K562 (cell line): Measurements from ENCODE around the gene RCL1. TPM values are rescaled to one million over a fixed set of nuclear protein-coding genes. Genes with fewer than 3 reads are reported as not detected.

Experiments used
- ATAC-seq: fragments of 200-7000 bp; cut with Tn5 transposase; 3 replicates; pipeline ENCODE4 v1.9.1; 2020; ENCODE audit warnings: moderate library complexity
- BruUV-seq: library from RNA; stranded (reverse); fragments of 400-500 nt; replicated peaks from 2 replicates; lab custom pipeline; 2021; lab: Mats Ljungman, UMichigan
- CTCF ChIA-PET: fragments of 300-600 bp; formaldehyde crosslinking; extraction: SDS; loops from one replicate; lab custom pipeline; 2021; ENCODE audit warnings: low intra/inter-chr PET ratio; lab: Yijun Ruan, JAX
- POLR2A ChIA-PET: fragments of 300-600, 350-650 bp; sonication (Branson Sonifier 250); formaldehyde crosslinking; extraction: SDS; loops from one replicate; lab custom pipeline; 2021; ENCODE audit warnings: antibody characterized with exemption, inconsistent platforms; lab: Yijun Ruan, JAX
- DNase-seq, 4 experiments: peaks; one replicate each; pipeline versions ENCODE4 v3.0.0 to v3.0.0-alpha.2; 2011 to 2018; ENCODE audit warnings: low spot score in 3 of 4, mixed read lengths in 3 of 4; ENCODE audit errors: extremely low read depth in 1 of 4
- FAIRE-seq: peaks from 2 replicates; lab custom pipeline; 2011; peaks lifted over from hg19 to GRCh38; lab: Jason Lieb, UNC
- H2AFZ ChIP-seq: 2 replicates; pipeline ENCODE4 v1.6.0; 2011; ENCODE audit warnings: low read depth, low read length, control low read depth, inconsistent platforms
- H3K27ac ChIP-seq: fragments of 200-600 bp; 3 replicates; pipeline ENCODE4 v1.8.0; 2011; ENCODE audit warnings: low read depth, mild to moderate bottlenecking, control low read depth, inconsistent platforms, low read length, moderate library complexity, mixed read lengths; ENCODE audit errors: extremely low read depth
- H3K27me3 ChIP-seq, 2 experiments: fragments of 300-600 bp in 1 of 2; 2 replicates in 1 of 2; 3 replicates in 1 of 2; pipeline versions ENCODE4 v1.6.0 to v1.8.0; 2011; ENCODE audit warnings: inconsistent platforms in 2 of 2, low read length in 2 of 2, mild to moderate bottlenecking in 1 of 2, mixed read lengths in 1 of 2, moderate library complexity in 1 of 2; ENCODE audit not compliant: control insufficient read depth in 2 of 2, insufficient read depth in 2 of 2
- H3K36me3 ChIP-seq: fragments of 300-600 bp; 3 replicates; pipeline ENCODE4 v1.8.0; 2011; ENCODE audit warnings: mild to moderate bottlenecking, low read length, inconsistent platforms; ENCODE audit not compliant: control insufficient read depth, insufficient read depth
- H3K4me1 ChIP-seq, 2 experiments: fragments of 200-600 bp in 1 of 2; replicated peaks in 1 of 2; 2 replicates in 1 of 2; 3 replicates in 1 of 2; pipeline versions ENCODE4 v1.5.1 to v1.8.0; 2011; ENCODE audit warnings: inconsistent platforms in 2 of 2, low read length in 2 of 2, mild to moderate bottlenecking in 1 of 2, mixed read lengths in 1 of 2, moderate library complexity in 1 of 2; ENCODE audit not compliant: control insufficient read depth in 2 of 2, insufficient read depth in 2 of 2
- H3K4me2 ChIP-seq: 2 replicates; pipeline ENCODE4 v1.6.1; 2011; ENCODE audit warnings: low read length, control low read depth, inconsistent platforms, mixed read lengths; ENCODE audit not compliant: insufficient read depth
- H3K4me3 ChIP-seq: fragments of 200-600 bp; sonication (generic), shearing (Covaris generic); 2 replicates; pipeline ENCODE4 v1.5.1; 2016; ENCODE audit warnings: control low read depth, inconsistent platforms
- H3K79me2 ChIP-seq: fragments of 200-600 bp; 3 replicates; pipeline ENCODE4 v1.8.0; 2011; ENCODE audit warnings: low read length, inconsistent platforms; ENCODE audit not compliant: control insufficient read depth, insufficient read depth
- H3K9ac ChIP-seq, 2 experiments: 2 replicates each; pipeline versions ENCODE4 v1.6.0 to v1.6.1; 2011; ENCODE audit warnings: low read depth in 2 of 2, low read length in 2 of 2, control low read depth in 1 of 2, inconsistent platforms in 1 of 2, mild to moderate bottlenecking in 1 of 2, mixed read lengths in 1 of 2; ENCODE audit not compliant: insufficient read depth in 1 of 2
- H3K9me1 ChIP-seq: one replicate; pipeline ENCODE4 v1.6.0; 2011; ENCODE audit warnings: inconsistent platforms, mild to moderate bottlenecking, low read length, moderate library complexity; ENCODE audit not compliant: control insufficient read depth, insufficient read depth
- H3K9me3 ChIP-seq: replicated peaks from 2 replicates; pipeline ENCODE4 v1.5.1; 2011; ENCODE audit warnings: low read depth, low read length, inconsistent platforms; ENCODE audit not compliant: control insufficient read depth, insufficient read depth
- H4K20me1 ChIP-seq: replicated peaks from 2 replicates; pipeline ENCODE4 v1.6.1; 2011; ENCODE audit warnings: low read length, inconsistent platforms, mixed read lengths; ENCODE audit not compliant: control insufficient read depth, insufficient read depth
- ATF4 ChIP-seq: fragments of 450-650 bp; formaldehyde crosslinking; IDR thresholded peaks from 2 replicates; pipeline ENCODE4 v1.4.0; 2022; ENCODE audit warnings: mild to moderate bottlenecking, moderate library complexity
- DDX20 ChIP-seq: fragments of 450-650 bp; IDR thresholded peaks from 2 replicates; pipeline ENCODE4 v1.6.1; 2016; ENCODE audit warnings: missing genetic modification characterization, low read depth, mild to moderate bottlenecking, missing compliant biosample characterization, moderate library complexity
- ELK3 ChIP-seq: fragments of 450-650 bp; formaldehyde crosslinking; IDR thresholded peaks from 2 replicates; pipeline ENCODE4 v1.4.0; 2020; ENCODE audit warnings: mild to moderate bottlenecking
- HSF4 ChIP-seq: fragments of 250-450 bp; sonication (Bioruptor Pico); IDR thresholded peaks from 2 replicates; pipeline ENCODE4 v2.1.2; 2022; ENCODE audit warnings: mild to moderate bottlenecking, moderate library complexity, borderline replicate concordance
- NFRKB ChIP-seq: fragments of 450-650 bp; IDR thresholded peaks from 2 replicates; pipeline ENCODE4 v1.6.1; 2016; ENCODE audit warnings: low read depth
- PTRF ChIP-seq: fragments of 450-650 bp; IDR thresholded peaks from 2 replicates; pipeline ENCODE4 v1.6.1; 2016; ENCODE audit warnings: mild to moderate bottlenecking, missing genetic modification characterization, missing compliant biosample characterization
- ZNF347 ChIP-seq: fragments of 450-650 bp; formaldehyde crosslinking; IDR thresholded peaks from 2 replicates; pipeline ENCODE4 v1.4.0; 2020; ENCODE audit warnings: low read depth, mild to moderate bottlenecking, moderate library complexity
- ZNF398 ChIP-seq: fragments of 250-450 bp; sonication (Bioruptor Pico); IDR thresholded peaks from 2 replicates; pipeline ENCODE4 v1.8.0; 2021; ENCODE audit warnings: moderate library complexity, mild to moderate bottlenecking, inconsistent platforms
- ZNF583 ChIP-seq: fragments of 250-450 bp; sonication (Bioruptor Pico); IDR thresholded peaks from 2 replicates; pipeline ENCODE4 v1.4.0; 2020
- ZNF740 ChIP-seq, 3 experiments: fragments of 200-800 bp in 1 of 3; sonication (Bioruptor generic) in 1 of 3; sonication (generic) in 1 of 3; formaldehyde crosslinking in 1 of 3; IDR thresholded peaks; 2 replicates each; pipeline versions ENCODE4 v1.6.1 to v1.8.0; 2016 to 2022; ENCODE audit warnings: mild to moderate bottlenecking in 2 of 3, missing compliant biosample characterization in 2 of 3, missing genetic modification characterization in 2 of 3, missing genetic modification reagents in 1 of 3
- ZNF76 ChIP-seq: fragments of 250-450 bp; sonication (Bioruptor Pico); IDR thresholded peaks from 2 replicates; pipeline ENCODE4 v1.4.0; 2020; ENCODE audit warnings: mild to moderate bottlenecking, moderate library complexity, borderline replicate concordance
- WGBS: fragments of 100-300 bp; shearing (Covaris generic); methylation state at CpG from one replicate; pipeline ENCODE4 v1.1.6; 2016; ENCODE audit warnings: low coverage, mixed read lengths; ENCODE audit not compliant: insufficient coverage; ENCODE audit errors: missing lambda C conversion rate; 5-methylcytosine and 5-hydroxymethylcytosine counted together
- in situ Hi-C: fragments of 300-500 bp; cut with MboI; formaldehyde crosslinking; loops from 4 replicates; pipeline ENCODE4 v1.15.0; 2018; ENCODE audit warnings: inconsistent platforms, mixed read lengths
- intact Hi-C: fragments of 100-400 bp; cut with micrococcal nuclease; formaldehyde crosslinking; loops from 2 replicates; pipeline ENCODE4 v1.14.2; 2022
- polyA plus RNA-seq, 8 experiments: library from polyadenylated mRNA; depleted of rRNA in 4 of 8; stranded (reverse) in 5 of 8; unstranded in 3 of 8; fragments of >200 nt; fragmentation: Nextera tagmentation in 2 of 8; fragmentation: Illumina TruSeq in 1 of 8; extraction: Ambion mirVana in 2 of 8; extraction: Trizol in 1 of 8; gene quantifications; 2 replicates each; pipeline versions ENCODE4 v1.2.1 to v1.2.3, GENCODE V29; 2011 to 2014; ENCODE audit warnings: inconsistent platforms in 1 of 8, missing spikeins in 1 of 8
- total RNA-seq, 7 experiments: library from RNA; depleted of rRNA in 6 of 7; stranded (reverse); fragments of >200 nt in 6 of 7; fragmentation: Illumina TruSeq in 2 of 7; extraction: Trizol in 2 of 7; gene quantifications; 2 replicates each; pipeline versions ENCODE4 v1.2.1 to v1.2.3, GENCODE V29; 2011 to 2021; ENCODE audit warnings: low replicate concordance in 1 of 7
- TF ChIP-seq, protein P1 (sequence below): fragments of 450-650 bp; IDR thresholded peaks from 2 replicates; pipeline ENCODE4 v1.6.1; 2017; ENCODE audit warnings: antibody characterized with exemption, mild to moderate bottlenecking

Gene RCL1
- total and polyA plus RNA-seq, 9 of the 15 experiments (the other 6 are each of a cell fraction or from before 2014, with no cell fraction given): 24.0 to 67.7 (median 38.6) TPM

DNA sequence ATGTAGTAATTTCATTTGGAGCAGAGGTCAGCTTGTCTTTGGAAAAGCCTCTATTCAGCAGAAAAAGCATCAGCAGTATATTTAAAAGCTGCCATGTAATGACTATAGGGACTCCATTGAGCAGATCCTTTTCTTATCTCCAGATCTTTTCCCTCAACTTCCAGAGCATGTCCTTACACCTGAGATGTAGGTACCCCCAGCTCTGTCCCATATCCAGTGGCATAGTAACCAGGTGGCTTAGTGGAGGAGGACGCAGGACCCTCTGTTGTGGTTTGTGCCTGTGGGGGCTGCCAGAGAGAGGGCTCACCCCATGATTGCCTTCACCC lies 61.5 kb downstream of the RCL1 start:
- CTCF ChIA-PET: no interaction called here
- TF ChIP-seq, protein P1, sequence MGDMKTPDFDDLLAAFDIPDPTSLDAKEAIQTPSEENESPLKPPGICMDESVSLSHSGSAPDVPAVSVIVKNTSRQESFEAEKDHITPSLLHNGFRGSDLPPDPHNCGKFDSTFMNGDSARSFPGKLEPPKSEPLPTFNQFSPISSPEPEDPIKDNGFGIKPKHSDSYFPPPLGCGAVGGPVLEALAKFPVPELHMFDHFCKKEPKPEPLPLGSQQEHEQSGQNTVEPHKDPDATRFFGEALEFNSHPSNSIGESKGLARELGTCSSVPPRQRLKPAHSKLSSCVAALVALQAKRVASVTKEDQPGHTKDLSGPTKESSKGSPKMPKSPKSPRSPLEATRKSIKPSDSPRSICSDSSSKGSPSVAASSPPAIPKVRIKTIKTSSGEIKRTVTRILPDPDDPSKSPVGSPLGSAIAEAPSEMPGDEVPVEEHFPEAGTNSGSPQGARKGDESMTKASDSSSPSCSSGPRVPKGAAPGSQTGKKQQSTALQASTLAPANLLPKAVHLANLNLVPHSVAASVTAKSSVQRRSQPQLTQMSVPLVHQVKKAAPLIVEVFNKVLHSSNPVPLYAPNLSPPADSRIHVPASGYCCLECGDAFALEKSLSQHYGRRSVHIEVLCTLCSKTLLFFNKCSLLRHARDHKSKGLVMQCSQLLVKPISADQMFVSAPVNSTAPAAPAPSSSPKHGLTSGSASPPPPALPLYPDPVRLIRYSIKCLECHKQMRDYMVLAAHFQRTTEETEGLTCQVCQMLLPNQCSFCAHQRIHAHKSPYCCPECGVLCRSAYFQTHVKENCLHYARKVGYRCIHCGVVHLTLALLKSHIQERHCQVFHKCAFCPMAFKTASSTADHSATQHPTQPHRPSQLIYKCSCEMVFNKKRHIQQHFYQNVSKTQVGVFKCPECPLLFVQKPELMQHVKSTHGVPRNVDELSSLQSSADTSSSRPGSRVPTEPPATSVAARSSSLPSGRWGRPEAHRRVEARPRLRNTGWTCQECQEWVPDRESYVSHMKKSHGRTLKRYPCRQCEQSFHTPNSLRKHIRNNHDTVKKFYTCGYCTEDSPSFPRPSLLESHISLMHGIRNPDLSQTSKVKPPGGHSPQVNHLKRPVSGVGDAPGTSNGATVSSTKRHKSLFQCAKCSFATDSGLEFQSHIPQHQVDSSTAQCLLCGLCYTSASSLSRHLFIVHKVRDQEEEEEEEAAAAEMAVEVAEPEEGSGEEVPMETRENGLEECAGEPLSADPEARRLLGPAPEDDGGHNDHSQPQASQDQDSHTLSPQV: peak; percentile 80
- TF ChIP-seq ZNF583 (CRISPR knock-in tag) (peak; percentile 41; the same call in 1 of the 2 replicates), ZNF76 (CRISPR knock-in tag) (0 out of 2 replicates have a peak, but pooled peaks have one; percentile 23), ZNF740 (CRISPR knock-in tag; IDR thresholded peaks at IDR 0.05) (no peak), ZNF740 (tag; IDR thresholded peaks at IDR 0.05) (peak in 1 of 2 experiments; percentile 73; a peak in 1 of 4 replicates), DDX20 (peak; percentile 14; the same call in 1 of the 2 replicates), ELK3 (CRISPR knock-in tag) (no peak), ZNF398 (CRISPR knock-in tag) (peak; percentile 5; the same call in 1 of the 2 replicates), HSF4 (CRISPR knock-in tag) (peak; percentile 64; the same call in 1 of the 2 replicates), ZNF347 (no peak), NFRKB (0 out of 2 replicates have a peak, but pooled peaks have one; percentile 18), PTRF (peak; percentile 38; the same call in 1 of the 2 replicates), ATF4 (CRISPR knock-in tag) (0 out of 2 replicates have a peak, but pooled peaks have one; percentile 16)

More for the DNA sequence above, 61.5 kb downstream of the RCL1 start:
- in situ Hi-C loops: no loop called here
- DNase-seq (no peak), ATAC-seq (no peak), FAIRE-seq (no peak)
- peaks cover 71% of the 10 kb centered on the region for H3K79me2 ChIP-seq
- peak overlapping the region; percentile 18 to 32; a peak in 3 of 4 replicates for H3K9ac ChIP-seq
- H2AFZ ChIP-seq: no peak overlapping the region
- no peaks in the 10 kb centered on the region for H4K20me1 ChIP-seq
- H3K9me3 ChIP-seq: no peaks in the 10 kb centered on the region
- POLR2A ChIA-PET: interaction anchor here (0.6 to 4.4 kb wide), 5 partner anchors 8 to 1826 kb away, joined by 3 to 33 read pairs (median 4); no protein-coding TSS in a partner anchor
- H3K9me1 ChIP-seq: no peaks in the 10 kb centered on the region
- 67% methylated on average over 1 of the region's 1 CpG for WGBS
- H3K4me2 ChIP-seq: peak overlapping the region; percentile 35; the same call in 1 of the 2 replicates
- no peak overlapping the region for H3K4me3 ChIP-seq
- peaks cover 78% of the 10 kb centered on the region for H3K36me3 ChIP-seq
- intact Hi-C loops: loop anchor here (5.0 kb wide), 1 partner anchor 57 kb away; no protein-coding TSS in a partner anchor
- H3K27ac ChIP-seq: peak overlapping the region; percentile 83
- H3K4me1 ChIP-seq: peaks cover 56 to 86% of the 10 kb centered on the region in 2 experiments
- BruUV-seq: no TSS peak
- no peaks in the 10 kb centered on the region for H3K27me3 ChIP-seq
